ENCODE results near the gene RAB35.

Gene RAB35

DNA sequence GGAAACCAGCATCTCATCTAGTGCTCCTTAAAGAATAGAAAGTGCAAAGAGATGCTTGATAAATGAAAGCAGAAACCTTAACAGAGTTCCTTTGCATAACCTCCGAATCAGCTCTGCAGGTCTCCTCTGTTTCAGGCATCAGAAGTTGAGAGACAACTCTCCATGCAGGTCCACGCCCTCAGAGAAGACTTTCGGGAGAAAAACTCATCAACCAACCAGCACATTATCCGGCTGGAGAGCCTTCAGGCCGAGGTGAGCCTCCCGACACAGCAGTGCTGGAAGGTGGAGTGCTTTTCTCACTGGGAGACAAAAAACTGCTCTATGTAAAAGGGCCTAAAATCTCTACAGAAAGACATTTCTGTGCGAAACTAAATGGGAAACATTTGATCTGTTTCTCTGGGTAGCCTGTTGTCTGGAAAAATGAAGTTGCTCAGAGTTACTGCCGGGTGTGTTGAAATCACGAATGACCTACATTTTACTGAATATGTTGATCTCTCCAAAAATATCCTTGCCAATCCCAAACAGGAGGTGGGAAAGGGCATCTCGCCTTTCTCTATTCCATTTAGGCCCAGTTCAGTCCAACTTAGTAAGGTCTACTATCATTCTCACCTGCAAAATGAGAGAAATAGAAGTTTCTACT is 54.9 kb downstream of the RAB35 start:
- Histone ChIP-seq H3K27ac (replicated peaks) (no peak overlapping the region), H3K27me3 (ENCODE audit: insufficient read depth, poor library complexity, severe bottlenecking) (peaks cover 14% of the 10 kb centered on the region), H3K4me3 (replicated peaks; ENCODE audit: insufficient read depth, low read length) (no peak overlapping the region)
- TF ChIP-seq POLR2AphosphoS5 (IDR thresholded peaks at IDR 0.05; ENCODE audit: low read depth): no peak
- TF ChIP-seq SPI1 (IDR thresholded peaks at IDR 0.05; ENCODE audit: borderline replicate concordance, low read depth): no peak
- TF ChIP-seq, protein P1, sequence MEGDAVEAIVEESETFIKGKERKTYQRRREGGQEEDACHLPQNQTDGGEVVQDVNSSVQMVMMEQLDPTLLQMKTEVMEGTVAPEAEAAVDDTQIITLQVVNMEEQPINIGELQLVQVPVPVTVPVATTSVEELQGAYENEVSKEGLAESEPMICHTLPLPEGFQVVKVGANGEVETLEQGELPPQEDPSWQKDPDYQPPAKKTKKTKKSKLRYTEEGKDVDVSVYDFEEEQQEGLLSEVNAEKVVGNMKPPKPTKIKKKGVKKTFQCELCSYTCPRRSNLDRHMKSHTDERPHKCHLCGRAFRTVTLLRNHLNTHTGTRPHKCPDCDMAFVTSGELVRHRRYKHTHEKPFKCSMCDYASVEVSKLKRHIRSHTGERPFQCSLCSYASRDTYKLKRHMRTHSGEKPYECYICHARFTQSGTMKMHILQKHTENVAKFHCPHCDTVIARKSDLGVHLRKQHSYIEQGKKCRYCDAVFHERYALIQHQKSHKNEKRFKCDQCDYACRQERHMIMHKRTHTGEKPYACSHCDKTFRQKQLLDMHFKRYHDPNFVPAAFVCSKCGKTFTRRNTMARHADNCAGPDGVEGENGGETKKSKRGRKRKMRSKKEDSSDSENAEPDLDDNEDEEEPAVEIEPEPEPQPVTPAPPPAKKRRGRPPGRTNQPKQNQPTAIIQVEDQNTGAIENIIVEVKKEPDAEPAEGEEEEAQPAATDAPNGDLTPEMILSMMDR (IDR thresholded peaks at IDR 0.05; ENCODE audit: insufficient read depth, low read length): no peak
- TF ChIP-seq GABPA (IDR thresholded peaks at IDR 0.05; ENCODE audit: low read depth): no peak
- TF ChIP-seq, protein P2, sequence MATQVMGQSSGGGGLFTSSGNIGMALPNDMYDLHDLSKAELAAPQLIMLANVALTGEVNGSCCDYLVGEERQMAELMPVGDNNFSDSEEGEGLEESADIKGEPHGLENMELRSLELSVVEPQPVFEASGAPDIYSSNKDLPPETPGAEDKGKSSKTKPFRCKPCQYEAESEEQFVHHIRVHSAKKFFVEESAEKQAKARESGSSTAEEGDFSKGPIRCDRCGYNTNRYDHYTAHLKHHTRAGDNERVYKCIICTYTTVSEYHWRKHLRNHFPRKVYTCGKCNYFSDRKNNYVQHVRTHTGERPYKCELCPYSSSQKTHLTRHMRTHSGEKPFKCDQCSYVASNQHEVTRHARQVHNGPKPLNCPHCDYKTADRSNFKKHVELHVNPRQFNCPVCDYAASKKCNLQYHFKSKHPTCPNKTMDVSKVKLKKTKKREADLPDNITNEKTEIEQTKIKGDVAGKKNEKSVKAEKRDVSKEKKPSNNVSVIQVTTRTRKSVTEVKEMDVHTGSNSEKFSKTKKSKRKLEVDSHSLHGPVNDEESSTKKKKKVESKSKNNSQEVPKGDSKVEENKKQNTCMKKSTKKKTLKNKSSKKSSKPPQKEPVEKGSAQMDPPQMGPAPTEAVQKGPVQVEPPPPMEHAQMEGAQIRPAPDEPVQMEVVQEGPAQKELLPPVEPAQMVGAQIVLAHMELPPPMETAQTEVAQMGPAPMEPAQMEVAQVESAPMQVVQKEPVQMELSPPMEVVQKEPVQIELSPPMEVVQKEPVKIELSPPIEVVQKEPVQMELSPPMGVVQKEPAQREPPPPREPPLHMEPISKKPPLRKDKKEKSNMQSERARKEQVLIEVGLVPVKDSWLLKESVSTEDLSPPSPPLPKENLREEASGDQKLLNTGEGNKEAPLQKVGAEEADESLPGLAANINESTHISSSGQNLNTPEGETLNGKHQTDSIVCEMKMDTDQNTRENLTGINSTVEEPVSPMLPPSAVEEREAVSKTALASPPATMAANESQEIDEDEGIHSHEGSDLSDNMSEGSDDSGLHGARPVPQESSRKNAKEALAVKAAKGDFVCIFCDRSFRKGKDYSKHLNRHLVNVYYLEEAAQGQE (IDR thresholded peaks at IDR 0.05; ENCODE audit: insufficient replicate concordance, low read depth): no peak
- DNase-seq (ENCODE audit: low read depth in 1 of 2, low spot score in 1 of 2): no peak

DNA sequence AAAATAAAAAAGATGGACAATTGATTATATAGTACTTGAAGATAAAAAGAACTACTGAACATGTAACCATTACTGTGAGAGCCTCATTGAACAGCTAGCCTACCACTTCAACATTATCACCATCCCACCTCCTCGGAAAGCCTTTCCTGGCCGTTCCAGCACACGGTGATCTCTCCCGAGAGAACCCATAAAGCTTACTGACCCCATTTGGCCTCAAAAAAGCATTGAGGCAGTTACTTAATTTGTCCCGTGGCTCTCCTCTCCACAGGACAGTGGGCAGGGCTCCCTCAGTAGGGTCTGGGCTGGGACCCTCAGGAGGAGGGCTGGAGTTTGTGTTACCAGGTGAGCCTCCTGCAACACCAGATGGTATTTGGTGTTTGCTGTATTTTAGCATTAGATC is 55.8 kb downstream of the RAB35 start:
- H3K27ac ChIP-seq (replicated peaks): no peak overlapping the region
- TF ChIP-seq GABPA (IDR thresholded peaks at IDR 0.05; ENCODE audit: low read depth): no peak
- TF ChIP-seq, protein P1 (IDR thresholded peaks at IDR 0.05; ENCODE audit: insufficient read depth, low read length): no peak
- no peak for TF ChIP-seq SPI1 (IDR thresholded peaks at IDR 0.05; ENCODE audit: borderline replicate concordance, low read depth)
- TF ChIP-seq POLR2AphosphoS5 (IDR thresholded peaks at IDR 0.05; ENCODE audit: low read depth): no peak
- TF ChIP-seq, protein P2 (IDR thresholded peaks at IDR 0.05; ENCODE audit: insufficient replicate concordance, low read depth): no peak
- peaks cover 14% of the 10 kb centered on the region for H3K27me3 ChIP-seq (ENCODE audit: insufficient read depth, poor library complexity, severe bottlenecking)
- DNase-seq (ENCODE audit: low read depth in 1 of 2, low spot score in 1 of 2): no peak
- H3K4me3 ChIP-seq (replicated peaks; ENCODE audit: insufficient read depth, low read length): no peak overlapping the region

DNA sequence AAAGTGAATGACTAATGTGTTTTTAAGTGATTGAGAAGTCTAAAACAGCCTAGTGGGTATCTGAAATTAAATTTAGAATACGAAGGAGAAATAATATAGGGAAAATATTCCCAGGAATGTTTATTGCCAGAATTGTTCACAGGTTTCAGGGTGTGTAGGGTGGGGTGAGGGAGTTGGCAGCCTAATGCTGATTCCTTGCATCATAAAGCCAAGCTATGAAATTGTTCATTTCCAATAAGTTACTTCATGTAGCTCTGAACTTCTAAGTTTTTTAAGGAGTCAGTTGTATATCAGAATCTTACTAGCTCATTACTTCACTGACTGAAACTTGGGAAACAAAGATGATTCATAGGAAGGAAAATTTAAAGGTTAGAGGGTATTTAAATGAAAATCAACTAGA is 56.4 kb downstream of the RAB35 start:
- DNase-seq (ENCODE audit: low read depth in 1 of 2, low spot score in 1 of 2): no peak
- Histone ChIP-seq H3K27ac (replicated peaks) (no peak overlapping the region), H3K4me3 (replicated peaks; ENCODE audit: insufficient read depth, low read length) (no peak overlapping the region), H3K27me3 (ENCODE audit: insufficient read depth, poor library complexity, severe bottlenecking) (peaks cover 14% of the 10 kb centered on the region)
- TF ChIP-seq, protein P2 (IDR thresholded peaks at IDR 0.05; ENCODE audit: insufficient replicate concordance, low read depth): no peak
- TF ChIP-seq POLR2AphosphoS5 (IDR thresholded peaks at IDR 0.05; ENCODE audit: low read depth): no peak
- TF ChIP-seq SPI1 (IDR thresholded peaks at IDR 0.05; ENCODE audit: borderline replicate concordance, low read depth): no peak
- TF ChIP-seq, protein P1 (IDR thresholded peaks at IDR 0.05; ENCODE audit: insufficient read depth, low read length): no peak
- no peak for TF ChIP-seq GABPA (IDR thresholded peaks at IDR 0.05; ENCODE audit: low read depth)

Measured in HL-60 (cell line).